ENCODE data around the gene ACOT4.
"Not testable (repeated sequence)": the region's sequence is repeated elsewhere in the genome, so short reads cannot be mapped to it uniquely, and the experiment has no call there.

Gene ACOT4, protein sequence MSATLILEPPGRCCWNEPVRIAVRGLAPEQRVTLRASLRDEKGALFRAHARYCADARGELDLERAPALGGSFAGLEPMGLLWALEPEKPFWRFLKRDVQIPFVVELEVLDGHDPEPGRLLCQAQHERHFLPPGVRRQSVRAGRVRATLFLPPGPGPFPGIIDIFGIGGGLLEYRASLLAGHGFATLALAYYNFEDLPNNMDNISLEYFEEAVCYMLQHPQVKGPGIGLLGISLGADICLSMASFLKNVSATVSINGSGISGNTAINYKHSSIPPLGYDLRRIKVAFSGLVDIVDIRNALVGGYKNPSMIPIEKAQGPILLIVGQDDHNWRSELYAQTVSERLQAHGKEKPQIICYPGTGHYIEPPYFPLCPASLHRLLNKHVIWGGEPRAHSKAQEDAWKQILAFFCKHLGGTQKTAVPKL

DNA sequence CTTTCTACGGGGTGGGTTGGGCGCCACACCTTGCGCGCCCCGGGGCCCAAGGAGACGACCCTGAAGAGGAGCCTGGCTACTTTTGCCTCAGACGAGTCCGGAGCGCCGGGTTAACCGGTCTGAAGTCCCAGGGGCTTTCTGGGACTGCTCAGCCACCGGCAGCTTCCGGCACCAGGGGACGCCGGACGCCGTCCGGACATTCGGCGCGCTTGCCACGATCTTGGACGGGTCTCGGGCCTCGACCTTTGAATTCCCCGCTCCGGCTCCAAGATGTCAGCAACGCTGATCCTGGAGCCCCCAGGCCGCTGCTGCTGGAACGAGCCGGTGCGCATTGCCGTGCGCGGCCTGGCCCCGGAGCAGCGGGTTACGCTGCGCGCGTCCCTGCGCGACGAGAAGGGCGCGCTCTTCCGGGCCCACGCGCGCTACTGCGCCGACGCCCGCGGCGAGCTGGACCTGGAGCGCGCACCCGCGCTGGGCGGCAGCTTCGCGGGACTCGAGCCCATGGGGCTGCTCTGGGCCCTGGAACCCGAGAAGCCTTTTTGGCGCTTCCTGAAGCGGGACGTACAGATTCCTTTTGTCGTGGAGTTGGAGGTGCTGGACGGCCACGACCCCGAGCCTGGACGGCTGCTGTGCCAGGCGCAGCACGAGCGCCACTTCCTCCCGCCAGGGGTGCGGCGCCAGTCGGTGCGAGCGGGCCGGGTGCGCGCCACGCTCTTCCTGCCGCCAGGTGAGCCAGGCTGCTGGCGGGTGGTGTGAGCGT, at the start of gene ACOT4:
TSS of gene ACOT4 (plus strand) at position 184 of the 760 bp plus-strand sequence. CDS start at position 271, 87 bp downstream.
- no peak for DNase-seq (ENCODE audit: low read depth in 2 of 2, low spot score in 1 of 2)

DNA sequence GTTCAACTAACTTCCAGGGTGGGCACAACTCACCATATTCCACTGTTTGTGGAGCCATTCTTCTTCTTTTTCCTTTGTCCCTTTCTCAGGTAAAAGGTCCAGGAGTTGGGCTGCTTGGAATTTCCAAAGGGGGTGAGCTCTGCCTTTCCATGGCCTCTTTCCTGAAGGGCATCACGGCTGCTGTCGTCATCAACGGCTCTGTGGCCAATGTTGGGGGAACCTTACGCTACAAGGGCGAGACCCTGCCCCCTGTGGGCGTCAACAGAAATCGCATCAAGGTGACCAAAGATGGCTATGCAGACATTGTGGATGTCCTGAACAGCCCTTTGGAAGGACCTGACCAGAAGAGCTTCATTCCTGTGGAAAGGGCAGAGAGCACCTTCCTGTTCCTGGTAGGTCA, 48.7 kb upstream of the ACOT4 start:
- DNase-seq (ENCODE audit: low read depth in 2 of 2, low spot score in 1 of 2): not testable (repeated sequence)

DNA sequence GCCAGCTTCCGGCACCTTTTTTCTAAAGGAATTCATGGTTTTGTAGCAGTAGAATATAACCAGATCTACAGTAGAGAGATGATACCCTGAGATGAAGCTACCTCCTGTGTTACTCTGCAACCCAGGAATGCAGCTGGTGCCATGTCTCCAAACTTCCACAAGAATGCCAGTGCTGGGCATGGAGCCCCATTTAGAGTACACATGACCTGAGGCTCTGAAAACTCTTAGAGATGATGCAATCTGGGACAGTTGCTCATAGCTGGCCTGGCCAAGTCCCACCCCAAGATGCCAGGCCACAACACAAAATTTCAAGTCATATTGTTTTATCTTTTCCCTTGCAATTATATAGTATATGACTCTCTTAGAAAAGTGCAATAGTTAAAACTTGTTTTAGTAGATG, 46.3 kb upstream of the ACOT4 start:
- DNase-seq (ENCODE audit: low read depth in 2 of 2, low spot score in 1 of 2): not testable (repeated sequence)

DNA sequence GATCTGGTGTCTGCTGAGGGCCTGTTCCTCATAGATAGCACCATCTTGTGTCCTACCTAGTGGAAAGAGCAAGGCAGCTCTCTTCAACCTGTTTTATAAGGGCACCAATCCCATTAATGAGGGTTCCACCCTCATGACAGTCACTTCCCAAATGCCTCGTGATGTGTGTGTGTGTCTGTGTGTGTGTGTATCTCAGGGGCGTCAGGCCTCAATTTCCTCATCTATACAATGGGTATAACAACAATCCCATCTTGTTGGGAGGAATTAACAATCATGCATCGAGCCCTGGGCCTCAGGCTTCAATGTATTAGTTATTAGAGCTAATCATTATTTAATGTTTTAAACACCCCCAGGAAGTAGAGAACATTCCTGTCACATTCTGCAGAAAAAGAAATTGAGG, 42.6 kb upstream of the ACOT4 start:
- not testable (repeated sequence) for DNase-seq (ENCODE audit: low read depth in 2 of 2, low spot score in 1 of 2)

DNA sequence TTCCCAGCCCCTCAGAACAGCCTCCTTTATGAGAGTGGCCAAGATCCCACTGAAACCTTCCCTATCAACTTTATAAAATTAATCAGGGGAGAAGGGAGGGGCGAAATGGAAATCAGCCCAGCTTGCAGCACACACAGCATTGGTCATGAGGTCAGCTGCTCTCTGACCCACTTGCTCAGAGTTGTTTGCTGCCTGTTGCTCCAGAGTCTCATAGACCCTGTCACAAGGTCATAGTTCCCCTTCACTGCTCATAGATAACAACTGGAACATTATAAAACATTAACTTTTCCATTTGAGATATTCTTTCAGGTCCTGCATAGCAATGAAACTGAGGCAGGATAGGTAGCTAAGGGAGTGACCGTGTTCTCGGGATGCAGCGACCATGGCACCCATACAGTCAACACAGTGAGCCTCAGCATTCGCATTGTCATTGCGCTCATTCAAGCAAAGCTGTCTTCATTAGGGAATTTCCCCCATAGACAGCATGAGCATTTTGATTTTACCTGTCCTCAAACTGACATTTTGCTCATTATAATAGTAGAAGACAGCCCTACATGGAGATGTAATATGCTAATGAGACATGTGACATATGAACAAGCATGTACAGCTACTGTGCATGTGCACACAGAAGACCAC, 41.7 kb upstream of the ACOT4 start:
- DNase-seq (ENCODE audit: low read depth in 2 of 2, low spot score in 1 of 2): not testable (repeated sequence)

DNA sequence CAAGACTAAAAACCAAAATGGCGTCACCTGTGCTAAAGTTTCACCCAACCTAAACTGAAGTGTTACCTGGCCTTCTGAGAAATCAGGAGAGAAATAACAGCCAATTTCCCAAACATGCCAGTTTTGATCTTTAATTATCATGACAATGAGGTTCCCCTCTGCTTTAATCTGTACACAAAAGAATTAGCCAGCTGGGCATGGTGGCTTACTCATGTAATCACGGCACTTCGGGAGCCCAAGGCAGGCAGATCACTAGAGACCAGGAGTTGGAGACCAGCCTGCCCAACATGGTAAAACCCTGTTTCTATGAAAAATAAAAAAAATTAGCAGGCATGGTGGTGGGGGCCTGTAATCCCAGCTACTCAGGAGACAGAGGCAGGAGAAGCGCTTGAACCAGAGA, 37.8 kb upstream of the ACOT4 start:
- no peak for DNase-seq (ENCODE audit: low read depth in 2 of 2, low spot score in 1 of 2)

DNA sequence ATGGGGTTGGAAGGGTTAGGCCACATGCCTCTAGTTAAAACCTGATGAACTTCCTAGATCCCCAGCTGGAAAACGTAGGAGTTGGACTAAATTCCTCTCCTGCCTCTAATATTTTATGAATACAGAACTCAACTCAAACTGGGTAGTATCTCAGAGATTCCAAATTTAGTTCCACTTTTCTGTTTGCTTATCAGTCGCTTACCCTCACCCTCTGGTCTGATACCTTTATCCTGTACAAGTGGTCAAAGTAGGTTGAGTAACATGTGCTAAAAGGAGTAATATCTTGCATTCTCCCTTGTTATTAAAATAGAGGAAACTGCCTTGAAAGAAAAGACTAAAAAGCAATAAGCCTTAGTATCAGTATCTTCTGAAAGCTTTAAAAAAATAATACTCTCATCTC, 34.5 kb upstream of the ACOT4 start:
- DNase-seq (ENCODE audit: low read depth in 2 of 2, low spot score in 1 of 2): not testable (repeated sequence)

DNA sequence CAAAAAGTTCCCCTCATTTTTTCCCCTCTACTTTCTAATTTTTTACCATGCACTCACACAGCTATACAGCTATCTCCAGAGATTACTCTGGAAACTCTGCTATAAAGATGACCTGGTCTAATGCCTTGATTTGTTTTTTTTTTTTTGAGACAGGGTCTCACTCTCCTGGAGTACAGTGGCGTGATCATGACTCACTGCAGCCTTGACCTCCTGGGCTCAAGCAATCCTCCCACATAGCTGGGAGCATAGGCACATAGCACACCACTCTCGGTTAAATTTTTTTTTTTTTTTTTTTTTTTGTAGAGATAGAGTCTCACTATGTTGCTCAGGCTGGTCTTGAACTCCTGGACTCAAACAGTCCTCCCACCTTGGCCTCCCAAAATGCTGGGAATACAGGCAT, 33.4 kb upstream of the ACOT4 start:
- not testable (repeated sequence) for DNase-seq (ENCODE audit: low read depth in 2 of 2, low spot score in 1 of 2)

DNA sequence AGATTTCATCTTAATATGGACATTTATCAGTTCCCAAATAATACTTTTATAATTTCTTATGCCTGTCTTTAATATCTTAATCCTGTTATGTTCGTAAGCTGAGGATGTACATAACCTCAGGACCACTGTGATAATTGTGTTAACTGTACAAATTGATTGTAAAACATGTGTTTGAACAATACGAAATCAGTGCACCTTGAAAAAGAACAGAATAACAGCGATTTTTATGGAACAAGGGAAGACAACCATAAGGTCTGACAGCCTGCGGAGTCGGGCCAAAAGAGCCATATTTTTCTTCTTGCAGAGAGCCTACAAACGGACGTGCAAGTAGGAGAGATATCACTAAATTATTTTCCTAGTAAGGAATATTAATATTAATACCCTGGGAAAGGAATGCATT, 29.4 kb upstream of the ACOT4 start:
- DNase-seq (ENCODE audit: low read depth in 2 of 2, low spot score in 1 of 2): not testable (repeated sequence)

DNA sequence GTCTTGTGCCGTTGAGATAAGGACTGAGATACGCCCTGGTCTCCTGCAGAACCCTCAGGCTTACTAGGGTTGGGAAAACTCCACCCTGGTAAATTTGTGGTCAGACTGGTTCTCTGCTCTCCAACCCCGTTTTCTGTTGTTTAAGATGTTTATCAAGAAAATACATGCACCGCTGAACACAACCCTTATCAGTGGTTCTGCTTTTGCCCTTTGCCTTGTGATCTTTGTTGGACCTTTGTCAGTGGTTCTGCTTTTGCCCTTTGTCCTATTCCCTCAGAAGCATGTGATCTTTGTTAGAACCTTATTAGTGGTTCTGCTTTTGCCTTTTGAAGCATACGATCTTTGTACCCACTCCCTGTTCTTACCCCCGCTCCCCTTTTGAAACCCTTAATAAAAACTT, 29.0 kb upstream of the ACOT4 start:
- DNase-seq (ENCODE audit: low read depth in 2 of 2, low spot score in 1 of 2): not testable (repeated sequence)

DNA sequence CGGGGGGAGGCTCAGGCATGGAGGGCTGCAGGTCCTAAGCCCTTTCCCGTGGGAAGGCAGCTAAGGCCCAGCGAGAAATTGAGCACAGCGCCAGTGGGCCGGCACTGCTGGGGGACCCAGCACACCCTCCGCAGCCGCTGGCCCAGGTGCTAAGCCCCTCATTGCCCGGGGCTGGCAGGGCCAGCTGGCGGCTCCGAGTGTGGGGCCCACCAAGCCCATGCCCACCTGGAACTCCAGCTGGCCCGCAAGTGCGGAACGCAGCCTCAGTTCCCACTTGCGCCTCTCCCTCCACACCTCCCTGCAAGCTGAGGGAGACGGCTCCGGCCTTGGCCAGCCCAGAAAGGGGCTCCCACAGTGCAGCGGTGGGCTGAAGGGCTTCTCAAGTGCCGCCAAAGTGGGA, 25.2 kb upstream of the ACOT4 start:
- DNase-seq (ENCODE audit: low read depth in 2 of 2, low spot score in 1 of 2): not testable (repeated sequence)

DNA sequence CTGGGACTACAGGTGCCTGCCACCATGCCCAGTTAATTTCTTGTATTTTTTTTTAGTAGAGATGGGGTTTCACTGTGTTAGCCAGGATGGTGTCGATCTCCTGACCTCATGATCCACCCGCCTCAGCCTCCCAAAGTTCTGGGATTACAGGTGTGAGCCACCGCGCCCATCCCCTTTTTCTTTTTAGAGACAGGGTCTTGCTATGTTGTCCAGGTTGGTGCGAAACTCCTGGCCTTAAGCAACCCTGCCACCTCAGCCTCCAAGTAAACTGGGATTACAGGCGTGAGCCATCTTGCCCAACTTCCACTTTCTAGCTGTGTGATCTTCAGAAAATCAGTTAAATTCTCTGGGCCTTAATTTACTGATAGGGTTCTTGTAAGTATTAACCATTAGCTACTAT, 24.7 kb upstream of the ACOT4 start:
- DNase-seq (ENCODE audit: low read depth in 2 of 2, low spot score in 1 of 2): not testable (repeated sequence)

DNA sequence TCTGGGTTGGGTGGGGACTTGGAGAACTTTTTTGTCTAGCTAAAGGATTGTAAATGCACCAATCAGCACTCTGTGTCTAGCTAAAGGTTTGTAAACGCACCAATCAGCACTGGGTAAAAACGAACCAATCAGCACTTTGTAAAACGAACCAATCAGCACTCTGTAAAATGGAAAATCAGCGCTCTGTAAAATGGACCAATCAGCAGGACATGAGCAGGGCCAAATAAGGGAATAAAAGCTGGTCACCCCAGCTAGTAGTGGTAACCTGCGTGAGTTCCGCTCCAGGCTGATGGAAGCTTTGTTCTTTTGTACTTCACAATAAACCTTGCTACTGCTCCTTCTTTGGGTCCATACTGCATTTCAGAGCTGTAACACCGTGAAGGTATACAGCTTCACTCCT, 24.3 kb upstream of the ACOT4 start:
- no peak for DNase-seq (ENCODE audit: low read depth in 2 of 2, low spot score in 1 of 2)

DNA sequence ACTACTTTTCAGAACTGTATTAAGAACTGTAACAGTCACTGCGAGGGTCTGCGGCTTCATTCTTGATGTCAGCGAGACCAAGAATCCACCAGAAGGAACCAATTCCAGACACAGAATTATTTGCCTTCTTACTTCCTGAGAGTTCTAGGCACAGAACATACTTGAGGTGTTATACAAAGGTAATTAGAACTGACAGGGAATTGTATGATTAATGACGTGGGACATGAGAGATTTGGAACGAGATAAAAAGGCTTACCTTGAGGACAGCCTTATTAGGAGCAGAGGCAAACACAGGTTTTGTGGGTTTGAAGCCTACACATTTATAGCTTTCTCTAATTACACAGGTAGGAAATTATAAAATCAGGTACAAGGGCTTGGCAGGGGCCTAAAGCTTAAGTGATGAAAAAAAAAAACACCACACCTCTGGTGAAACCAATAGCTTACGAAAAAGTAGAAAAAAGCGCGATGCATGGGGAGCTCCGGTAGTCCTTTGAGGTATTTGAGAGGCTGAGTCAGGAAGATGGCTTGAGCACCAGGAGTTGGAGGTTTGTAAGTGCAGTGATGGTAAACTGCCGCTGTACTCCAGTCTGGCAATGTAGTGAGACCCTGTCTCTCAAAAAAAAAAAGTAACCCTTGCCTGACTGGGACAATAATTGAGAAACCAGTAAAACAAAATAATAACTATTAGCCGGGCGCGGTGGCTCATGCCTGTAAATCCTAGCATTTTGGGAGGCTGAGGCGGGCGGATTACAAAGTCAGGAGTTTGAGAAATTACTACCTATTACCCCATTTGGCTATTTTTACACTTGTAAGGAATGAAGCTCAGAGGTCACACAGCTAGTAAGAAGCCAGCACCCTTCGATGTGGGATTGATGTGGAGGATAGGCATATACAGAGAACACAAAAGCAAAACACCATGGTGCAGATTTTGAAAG, 23.5 kb upstream of the ACOT4 start:
- DNase-seq (ENCODE audit: low read depth in 2 of 2, low spot score in 1 of 2): no peak

DNA sequence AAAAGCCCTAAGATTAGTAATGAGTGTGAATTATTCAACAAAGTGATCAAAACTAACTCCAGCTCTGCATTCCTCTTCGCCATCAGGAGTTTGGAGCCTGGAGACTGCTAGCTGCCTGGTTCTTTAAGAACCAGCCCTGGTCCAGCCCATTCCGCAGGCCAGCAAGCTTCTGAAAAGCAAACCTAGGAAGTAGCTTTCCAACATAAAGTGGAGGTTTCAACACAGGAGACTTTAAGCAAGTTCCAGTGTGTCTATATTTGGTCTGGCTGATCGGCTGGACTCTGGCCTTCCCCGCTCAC, 22.8 kb upstream of the ACOT4 start:
- DNase-seq (ENCODE audit: low read depth in 2 of 2, low spot score in 1 of 2): not testable (repeated sequence)

DNA sequence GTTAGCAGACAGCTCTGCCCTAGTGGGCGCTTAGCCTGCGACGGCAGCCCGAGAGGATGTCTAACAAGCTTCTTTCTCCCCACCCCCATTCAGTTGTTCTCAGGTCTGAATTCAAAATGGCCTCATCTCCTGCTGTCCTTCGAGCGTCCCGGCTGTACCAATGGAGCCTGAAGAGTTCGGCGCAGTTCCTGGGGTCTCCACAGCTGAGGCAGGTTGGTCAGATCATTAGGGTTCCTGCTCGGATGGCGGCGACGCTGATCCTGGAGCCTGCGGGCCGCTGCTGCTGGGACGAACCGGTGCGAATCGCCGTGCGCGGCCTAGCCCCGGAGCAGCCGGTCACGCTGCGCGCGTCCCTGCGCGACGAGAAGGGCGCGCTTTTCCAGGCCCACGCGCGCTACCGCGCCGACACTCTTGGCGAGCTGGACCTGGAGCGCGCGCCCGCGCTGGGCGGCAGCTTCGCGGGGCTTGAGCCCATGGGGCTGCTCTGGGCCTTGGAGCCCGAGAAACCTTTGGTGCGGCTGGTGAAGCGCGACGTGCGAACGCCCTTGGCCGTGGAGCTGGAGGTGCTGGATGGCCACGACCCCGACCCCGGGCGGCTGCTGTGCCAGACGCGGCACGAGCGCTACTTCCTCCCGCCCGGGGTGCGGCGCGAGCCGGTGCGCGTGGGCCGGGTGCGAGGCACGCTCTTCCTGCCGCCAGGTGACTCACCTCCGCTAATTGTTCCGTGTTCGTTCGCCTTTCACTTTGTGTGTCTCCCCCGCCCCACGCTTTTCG, 22.3 kb upstream of the ACOT4 start, which contains the start of gene ACOT2:
TSS of gene ACOT2 (plus strand) at position 29 of the 774 bp plus-strand sequence. CDS start at position 57, 28 bp downstream.
- peak; percentile 66 to 83 for DNase-seq (ENCODE audit: low read depth in 2 of 2, low spot score in 1 of 2)

DNA sequence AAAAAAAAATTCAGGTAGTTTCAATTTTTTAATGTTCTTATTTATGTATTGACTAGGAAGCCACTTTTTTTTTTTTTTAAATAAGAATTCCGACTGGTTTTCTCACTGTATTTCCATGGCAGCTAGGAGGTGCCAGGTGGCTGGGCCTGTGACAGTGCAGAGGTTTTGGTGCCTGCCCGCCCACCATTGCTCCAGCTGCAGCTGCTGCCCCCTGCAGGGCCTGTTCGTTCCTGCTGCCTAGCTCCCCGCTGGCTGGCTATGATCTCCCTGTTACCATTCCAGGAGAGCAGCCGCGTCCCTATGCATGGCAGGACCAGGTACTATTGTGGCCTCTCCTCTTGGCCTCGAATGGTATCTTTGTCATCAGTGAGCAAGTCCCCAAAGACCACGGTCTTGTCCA, 20.8 kb upstream of the ACOT4 start:
- peak; percentile 34 to 42 for DNase-seq (ENCODE audit: low read depth in 2 of 2, low spot score in 1 of 2)

DNA sequence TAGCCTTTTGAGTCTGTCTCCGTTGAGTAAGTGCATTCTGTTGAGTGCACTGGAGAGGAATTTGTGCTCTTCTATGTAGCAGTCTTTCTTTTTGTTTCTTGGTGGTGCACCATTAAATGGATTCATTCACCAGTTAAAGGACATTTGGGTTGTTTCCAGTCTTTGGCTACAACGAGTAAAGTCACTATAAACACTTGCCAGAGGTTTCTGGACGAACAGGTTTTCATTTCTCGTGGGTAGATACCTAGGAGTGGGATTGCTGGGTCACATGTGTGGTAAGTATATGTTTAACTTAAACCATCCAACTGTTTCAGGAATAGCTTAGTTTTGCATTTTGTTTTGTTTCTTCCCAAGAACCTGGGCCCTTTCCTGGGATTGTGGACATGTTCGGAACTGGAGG, 18.6 kb upstream of the ACOT4 start:
- not testable (repeated sequence) for DNase-seq (ENCODE audit: low read depth in 2 of 2, low spot score in 1 of 2)

DNA sequence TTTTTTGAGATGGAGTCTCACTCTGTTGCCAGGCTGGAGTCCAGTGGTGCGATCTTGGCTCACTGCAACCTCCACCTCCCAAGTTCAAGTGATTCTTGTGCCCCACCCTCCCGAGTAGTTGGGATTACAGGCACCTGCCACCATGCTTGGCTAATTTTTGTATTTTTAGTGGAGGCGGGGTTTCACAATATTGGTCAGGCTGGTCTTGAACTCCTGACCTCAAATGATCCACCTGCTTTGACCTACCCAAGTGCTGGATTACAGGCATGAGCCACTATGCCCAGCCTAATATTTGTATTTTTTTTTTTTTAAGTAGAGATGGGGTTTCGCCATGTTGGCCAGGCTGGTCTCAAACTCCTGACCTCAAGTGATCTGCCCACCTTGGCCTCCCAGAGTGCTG, 17.9 kb upstream of the ACOT4 start:
- not testable (repeated sequence) for DNase-seq (ENCODE audit: low read depth in 2 of 2, low spot score in 1 of 2)

DNA sequence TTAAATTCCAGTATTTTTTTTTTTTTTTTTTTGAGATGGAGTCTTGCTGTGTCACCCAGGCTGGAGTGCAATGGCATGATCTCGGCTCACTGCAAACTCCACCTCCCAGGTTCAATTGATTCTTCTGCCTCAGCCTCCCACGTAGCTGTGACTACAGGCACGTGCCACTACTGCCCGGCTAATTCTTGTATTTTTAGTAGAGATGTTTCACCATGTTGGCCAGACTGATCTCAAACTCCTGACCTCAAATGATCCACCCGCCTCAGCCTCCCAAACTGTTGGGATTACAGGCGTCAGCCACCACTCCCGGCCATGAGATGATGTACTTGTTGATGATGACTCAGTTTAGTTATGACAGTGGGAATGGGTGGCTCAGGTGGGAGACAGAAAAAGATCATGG, 17.4 kb upstream of the ACOT4 start:
- DNase-seq (ENCODE audit: low read depth in 2 of 2, low spot score in 1 of 2): not testable (repeated sequence)
